ENCODE data around the gene HNF4A. TPM values are rescaled to one million over a fixed set of nuclear protein-coding genes. Genes with fewer than 3 reads are reported as not detected.

HNF4A gene
- polyA plus RNA-seq, 1 of the 3 experiments (the other 2 are of a cell fraction) = not detected

GRCh38 chr20:44364780-44365179 lies 9.3 kb downstream of the HNF4A start:
- no peak overlapping the region for H3K4me3 ChIP-seq (ENCODE audit: low read depth in 2 of 2, low read length in 1 of 2)
- no peaks in the 10 kb centered on the region for H3K36me3 ChIP-seq (replicated peaks in 1 of 2; ENCODE audit: control insufficient read depth in 1 of 2, insufficient read depth in 2 of 2, low read length in 1 of 2)
- no peaks in the 10 kb centered on the region for H3K9me3 ChIP-seq
- no peak overlapping the region for H3K4me2 ChIP-seq
- H3K9me2 ChIP-seq = no peaks in the 10 kb centered on the region
- DNase-seq = no peak
- H3K27ac ChIP-seq (ENCODE audit: low read depth in 2 of 2, low read length in 1 of 2) = no peak overlapping the region
- H3K79me2 ChIP-seq (ENCODE audit: insufficient read depth) = no peaks in the 10 kb centered on the region
- no peaks in the 10 kb centered on the region for H3K4me1 ChIP-seq (ENCODE audit: control insufficient read depth in 1 of 2, insufficient read depth in 2 of 2, low read depth in 1 of 2, low read length in 1 of 2)
- no peak overlapping the region for H2AFZ ChIP-seq (ENCODE audit: low read depth)
- no peaks in the 10 kb centered on the region for H3F3A ChIP-seq (replicated peaks; ENCODE audit: insufficient read depth)
- no peak for TF ChIP-seq IRF3 (IDR thresholded peaks at IDR 0.05; ENCODE audit: low read depth, low read length)
- no peak for TF ChIP-seq YY1 (IDR thresholded peaks at IDR 0.05; ENCODE audit: low read depth)
- TF ChIP-seq EZH2phosphoT487 (IDR thresholded peaks at IDR 0.05; ENCODE audit: borderline replicate concordance, low read depth) = no peak
- TF ChIP-seq, protein P1, sequence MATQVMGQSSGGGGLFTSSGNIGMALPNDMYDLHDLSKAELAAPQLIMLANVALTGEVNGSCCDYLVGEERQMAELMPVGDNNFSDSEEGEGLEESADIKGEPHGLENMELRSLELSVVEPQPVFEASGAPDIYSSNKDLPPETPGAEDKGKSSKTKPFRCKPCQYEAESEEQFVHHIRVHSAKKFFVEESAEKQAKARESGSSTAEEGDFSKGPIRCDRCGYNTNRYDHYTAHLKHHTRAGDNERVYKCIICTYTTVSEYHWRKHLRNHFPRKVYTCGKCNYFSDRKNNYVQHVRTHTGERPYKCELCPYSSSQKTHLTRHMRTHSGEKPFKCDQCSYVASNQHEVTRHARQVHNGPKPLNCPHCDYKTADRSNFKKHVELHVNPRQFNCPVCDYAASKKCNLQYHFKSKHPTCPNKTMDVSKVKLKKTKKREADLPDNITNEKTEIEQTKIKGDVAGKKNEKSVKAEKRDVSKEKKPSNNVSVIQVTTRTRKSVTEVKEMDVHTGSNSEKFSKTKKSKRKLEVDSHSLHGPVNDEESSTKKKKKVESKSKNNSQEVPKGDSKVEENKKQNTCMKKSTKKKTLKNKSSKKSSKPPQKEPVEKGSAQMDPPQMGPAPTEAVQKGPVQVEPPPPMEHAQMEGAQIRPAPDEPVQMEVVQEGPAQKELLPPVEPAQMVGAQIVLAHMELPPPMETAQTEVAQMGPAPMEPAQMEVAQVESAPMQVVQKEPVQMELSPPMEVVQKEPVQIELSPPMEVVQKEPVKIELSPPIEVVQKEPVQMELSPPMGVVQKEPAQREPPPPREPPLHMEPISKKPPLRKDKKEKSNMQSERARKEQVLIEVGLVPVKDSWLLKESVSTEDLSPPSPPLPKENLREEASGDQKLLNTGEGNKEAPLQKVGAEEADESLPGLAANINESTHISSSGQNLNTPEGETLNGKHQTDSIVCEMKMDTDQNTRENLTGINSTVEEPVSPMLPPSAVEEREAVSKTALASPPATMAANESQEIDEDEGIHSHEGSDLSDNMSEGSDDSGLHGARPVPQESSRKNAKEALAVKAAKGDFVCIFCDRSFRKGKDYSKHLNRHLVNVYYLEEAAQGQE (IDR thresholded peaks at IDR 0.05; ENCODE audit: low read depth, low read length) = no peak
- TF ChIP-seq SIN3A (IDR thresholded peaks at IDR 0.05; ENCODE audit: borderline replicate concordance, low read depth, low read length) = no peak
- no peak for TF ChIP-seq CTCF (IDR thresholded peaks at IDR 0.05)
- no peak for TF ChIP-seq MEF2A (IDR thresholded peaks at IDR 0.05; ENCODE audit: borderline replicate concordance, low read depth)
- no peak for TF ChIP-seq NRF1 (IDR thresholded peaks at IDR 0.05; ENCODE audit: low read depth, low read length)
- no peak for TF ChIP-seq MXI1 (IDR thresholded peaks at IDR 0.05; ENCODE audit: low read depth, low read length)
- no peak for TF ChIP-seq EP300 (IDR thresholded peaks at IDR 0.05; ENCODE audit: borderline replicate concordance in 1 of 2, low read depth in 1 of 2, low read length in 1 of 2)
- TF ChIP-seq RAD21 (IDR thresholded peaks at IDR 0.05; ENCODE audit: low read length) = no peak
- TF ChIP-seq NFIC (IDR thresholded peaks at IDR 0.05; ENCODE audit: borderline replicate concordance) = no peak
- TF ChIP-seq, protein P2, sequence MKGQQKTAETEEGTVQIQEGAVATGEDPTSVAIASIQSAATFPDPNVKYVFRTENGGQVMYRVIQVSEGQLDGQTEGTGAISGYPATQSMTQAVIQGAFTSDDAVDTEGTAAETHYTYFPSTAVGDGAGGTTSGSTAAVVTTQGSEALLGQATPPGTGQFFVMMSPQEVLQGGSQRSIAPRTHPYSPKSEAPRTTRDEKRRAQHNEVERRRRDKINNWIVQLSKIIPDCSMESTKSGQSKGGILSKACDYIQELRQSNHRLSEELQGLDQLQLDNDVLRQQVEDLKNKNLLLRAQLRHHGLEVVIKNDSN (IDR thresholded peaks at IDR 0.05; ENCODE audit: borderline replicate concordance, low read depth) = no peak
- TF ChIP-seq RCOR1 (IDR thresholded peaks at IDR 0.05; ENCODE audit: low read length) = no peak
- no peak for TF ChIP-seq FOXJ3 (CRISPR knock-in tag; IDR thresholded peaks at IDR 0.05)
- TF ChIP-seq ZBTB33 (IDR thresholded peaks at IDR 0.05; ENCODE audit: borderline replicate concordance, low read depth) = no peak
- TF ChIP-seq POLR2AphosphoS5 (IDR thresholded peaks at IDR 0.05; ENCODE audit: low read depth, low read length) = no peak
- TF ChIP-seq CHD2 (IDR thresholded peaks at IDR 0.05; ENCODE audit: low read length, partially characterized antibody) = no peak
- TF ChIP-seq JUND (IDR thresholded peaks at IDR 0.05) = no peak
- TF ChIP-seq ELF1 (IDR thresholded peaks at IDR 0.05) = no peak
- no peaks in the 10 kb centered on the region for H4K20me1 ChIP-seq (ENCODE audit: insufficient read depth)
- H3K27me3 ChIP-seq (ENCODE audit: insufficient read depth) = 0 out of 2 replicates have a peak, but pooled peaks cover 5% of the 10 kb centered on the region
- no peak overlapping the region for H3K9ac ChIP-seq
- POLR2A ChIA-PET = no interaction called here
- CTCF ChIA-PET = interaction anchor here (1.6 kb wide), 1 partner anchor 147 kb away, joined by 5 read pairs; no protein-coding TSS in a partner anchor
- WGBS (ENCODE audit: low lambda C conversion rate) = 73% methylated on average over 6 of the region's 6 CpGs
